Keratinocyte (primary cell): ENCODE results near the gene INPP5K. TPM values are rescaled to one million over a fixed set of nuclear protein-coding genes. Genes with fewer than 3 reads are reported as not detected.

Source experiments
- DNase-seq: peaks from one replicate; pipeline ENCODE4 v3.0.0-alpha.2; 2011; ENCODE audit warnings: low read depth, missing footprints, low spot score
- FAIRE-seq: peaks from 2 replicates; lab custom pipeline; 2011; peaks lifted over from hg19 to GRCh38; lab: Jason Lieb, UNC
- H2AFZ ChIP-seq: 2 replicates; pipeline ENCODE4 v1.6.0; 2012; ENCODE audit warnings: low read length, control low read depth, inconsistent platforms; ENCODE audit not compliant: control insufficient read depth
- H3K27ac ChIP-seq: 2 replicates; pipeline ENCODE4 v1.5.1; 2011; ENCODE audit warnings: low read length; ENCODE audit not compliant: control insufficient read depth, insufficient read depth
- H3K27me3 ChIP-seq: 3 replicates; pipeline ENCODE4 v1.6.0; 2011; ENCODE audit warnings: low read length; ENCODE audit not compliant: control insufficient read depth, insufficient read depth; ENCODE audit errors: extremely low read depth
- H3K36me3 ChIP-seq, 2 experiments: 2 replicates in 1 of 2; 3 replicates in 1 of 2; pipeline ENCODE4 v1.5.1; 2011; ENCODE audit warnings: low read length in 2 of 2, mild to moderate bottlenecking in 1 of 2; ENCODE audit not compliant: control insufficient read depth in 2 of 2, insufficient read depth in 2 of 2; ENCODE audit errors: extremely low read depth in 1 of 2
- H3K4me1 ChIP-seq: 3 replicates; pipeline ENCODE4 v1.5.1; 2011; ENCODE audit warnings: low read length; ENCODE audit not compliant: control insufficient read depth, insufficient read depth; ENCODE audit errors: extremely low read depth
- H3K4me2 ChIP-seq: 3 replicates; pipeline ENCODE4 v1.6.0; 2011; ENCODE audit warnings: low read depth, low read length; ENCODE audit not compliant: control insufficient read depth, insufficient read depth; ENCODE audit errors: extremely low read depth
- H3K4me3 ChIP-seq, 3 experiments: fragments of 200-600 bp in 1 of 3; sonication (generic) in 1 of 3; 2 replicates in 2 of 3; 3 replicates in 1 of 3; pipeline ENCODE4 v1.5.1; 2011 to 2016; ENCODE audit warnings: low read length in 3 of 3, mild to moderate bottlenecking in 3 of 3, control low read depth in 2 of 3, inconsistent platforms in 1 of 3, low read depth in 1 of 3, mixed read lengths in 1 of 3, mixed run types in 1 of 3, moderate library complexity in 1 of 3; ENCODE audit not compliant: control insufficient read depth in 2 of 3, insufficient read depth in 2 of 3; ENCODE audit errors: extremely low read depth in 1 of 3
- H3K79me2 ChIP-seq: 2 replicates; pipeline ENCODE4 v1.6.0; 2012; ENCODE audit warnings: low read length; ENCODE audit not compliant: control insufficient read depth, insufficient read depth
- H3K9ac ChIP-seq: 3 replicates; pipeline ENCODE4 v1.6.0; 2011; ENCODE audit warnings: low read length; ENCODE audit not compliant: control insufficient read depth, insufficient read depth; ENCODE audit errors: extremely low read depth
- H3K9me1 ChIP-seq: 3 replicates; pipeline ENCODE4 v1.6.0; 2011; ENCODE audit warnings: low read length; ENCODE audit not compliant: control insufficient read depth, insufficient read depth; ENCODE audit errors: extremely low read depth
- H3K9me3 ChIP-seq: 2 replicates; pipeline ENCODE4 v1.5.1; 2012; ENCODE audit warnings: low read depth, low read length; ENCODE audit not compliant: control insufficient read depth
- H4K20me1 ChIP-seq: 3 replicates; pipeline ENCODE4 v1.6.0; 2011; ENCODE audit warnings: low read length; ENCODE audit not compliant: control insufficient read depth, insufficient read depth; ENCODE audit errors: extremely low read depth
- EZH2 ChIP-seq: IDR thresholded peaks from one replicate; pipeline ENCODE4 v1.6.1; 2012; ENCODE audit warnings: inconsistent platforms, mild to moderate bottlenecking, low read length, moderate library complexity
- dilution Hi-C: fragments of 300-500 bp; cut with MboI; formaldehyde crosslinking; loops from one replicate; pipeline ENCODE4 v1.7.0; 2020; ENCODE audit warnings: low sequenced_read_pairs; ENCODE audit not compliant: extremely low pct_ligation_motif_present
- polyA plus RNA-seq, 5 experiments: library from polyadenylated mRNA; depleted of rRNA in 3 of 5; stranded (reverse) in 3 of 5; stranded (forward) in 1 of 5; unstranded in 1 of 5; fragments of >200 nt; gene quantifications; 1 replicate in 1 of 5; 2 replicates in 3 of 5; 3 replicates in 1 of 5; pipeline versions ENCODE4 v1.2.1 to v1.2.3, GENCODE V29; 2011 to 2012; ENCODE audit warnings: missing spikeins in 2 of 5, low read depth in 1 of 5, low replicate concordance in 1 of 5
- TF ChIP-seq, protein P1 (sequence below), 3 experiments: IDR thresholded peaks in 1 of 3; conservative IDR thresholded peaks in 1 of 3; optimal IDR thresholded peaks in 1 of 3; 2 replicates in 2 of 3; 3 replicates in 1 of 3; pipeline versions ENCODE3 to v1.5.1; 2011; ENCODE audit warnings: low read length in 3 of 3, mild to moderate bottlenecking in 3 of 3, moderate library complexity in 2 of 3, control low read depth in 1 of 3, inconsistent platforms in 1 of 3; ENCODE audit not compliant: insufficient read depth in 2 of 3; ENCODE audit errors: extremely low read depth in 1 of 3

INPP5K gene
- polyA plus RNA-seq, 1 donor (not counting 4 experiments of a cell fraction or from before 2014, with no cell fraction given) = 23.0 TPM

DNA sequence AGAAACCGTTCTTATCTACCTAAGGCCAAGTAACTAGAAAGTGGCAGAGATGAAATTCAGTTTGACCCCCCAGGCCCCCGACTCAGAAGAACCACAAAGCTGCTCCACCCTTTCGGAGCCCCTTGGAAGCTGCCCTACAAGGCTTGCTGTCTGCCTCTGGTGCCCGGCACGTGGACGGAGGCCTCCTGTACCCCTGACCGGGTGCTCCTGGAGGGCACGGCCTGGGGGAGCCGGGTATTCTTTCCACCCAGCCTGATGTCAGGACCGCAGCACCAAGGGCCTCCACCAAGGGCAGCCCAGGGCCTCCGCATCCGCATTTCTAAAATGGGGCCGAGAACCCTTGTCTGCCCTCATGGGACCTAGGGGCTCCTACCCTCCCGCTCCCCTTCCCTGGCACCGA, 44.9 kb downstream of the INPP5K start:
- dilution Hi-C loops = no loop called here
- Histone ChIP-seq H3K9ac (no peak overlapping the region), H3K4me1 (no peaks in the 10 kb centered on the region), H4K20me1 (no peaks in the 10 kb centered on the region), H3K27me3 (no peaks in the 10 kb centered on the region), H3K79me2 (no peaks in the 10 kb centered on the region), H3K9me3 (no peaks in the 10 kb centered on the region), H3K9me1 (no peaks in the 10 kb centered on the region), H3K4me3 (no peak overlapping the region), H3K36me3 (peaks cover 36 to 40% of the 10 kb centered on the region in 2 experiments), H3K4me2 (no peak overlapping the region), H2AFZ (no peak overlapping the region), H3K27ac (no peak overlapping the region)
- no peak for DNase-seq
- FAIRE-seq = no peak
- TF ChIP-seq, protein P1, sequence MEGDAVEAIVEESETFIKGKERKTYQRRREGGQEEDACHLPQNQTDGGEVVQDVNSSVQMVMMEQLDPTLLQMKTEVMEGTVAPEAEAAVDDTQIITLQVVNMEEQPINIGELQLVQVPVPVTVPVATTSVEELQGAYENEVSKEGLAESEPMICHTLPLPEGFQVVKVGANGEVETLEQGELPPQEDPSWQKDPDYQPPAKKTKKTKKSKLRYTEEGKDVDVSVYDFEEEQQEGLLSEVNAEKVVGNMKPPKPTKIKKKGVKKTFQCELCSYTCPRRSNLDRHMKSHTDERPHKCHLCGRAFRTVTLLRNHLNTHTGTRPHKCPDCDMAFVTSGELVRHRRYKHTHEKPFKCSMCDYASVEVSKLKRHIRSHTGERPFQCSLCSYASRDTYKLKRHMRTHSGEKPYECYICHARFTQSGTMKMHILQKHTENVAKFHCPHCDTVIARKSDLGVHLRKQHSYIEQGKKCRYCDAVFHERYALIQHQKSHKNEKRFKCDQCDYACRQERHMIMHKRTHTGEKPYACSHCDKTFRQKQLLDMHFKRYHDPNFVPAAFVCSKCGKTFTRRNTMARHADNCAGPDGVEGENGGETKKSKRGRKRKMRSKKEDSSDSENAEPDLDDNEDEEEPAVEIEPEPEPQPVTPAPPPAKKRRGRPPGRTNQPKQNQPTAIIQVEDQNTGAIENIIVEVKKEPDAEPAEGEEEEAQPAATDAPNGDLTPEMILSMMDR (optimal IDR thresholded peaks at IDR 0.05 in 1 of 3, IDR thresholded peaks at IDR 0.05 in 1 of 3, conservative IDR thresholded peaks at IDR 0.05 in 1 of 3; ENCODE audit: extremely low read depth in 1 of 3, insufficient read depth in 2 of 3, low read length in 3 of 3) = no peak
- TF ChIP-seq EZH2 = no peak

DNA sequence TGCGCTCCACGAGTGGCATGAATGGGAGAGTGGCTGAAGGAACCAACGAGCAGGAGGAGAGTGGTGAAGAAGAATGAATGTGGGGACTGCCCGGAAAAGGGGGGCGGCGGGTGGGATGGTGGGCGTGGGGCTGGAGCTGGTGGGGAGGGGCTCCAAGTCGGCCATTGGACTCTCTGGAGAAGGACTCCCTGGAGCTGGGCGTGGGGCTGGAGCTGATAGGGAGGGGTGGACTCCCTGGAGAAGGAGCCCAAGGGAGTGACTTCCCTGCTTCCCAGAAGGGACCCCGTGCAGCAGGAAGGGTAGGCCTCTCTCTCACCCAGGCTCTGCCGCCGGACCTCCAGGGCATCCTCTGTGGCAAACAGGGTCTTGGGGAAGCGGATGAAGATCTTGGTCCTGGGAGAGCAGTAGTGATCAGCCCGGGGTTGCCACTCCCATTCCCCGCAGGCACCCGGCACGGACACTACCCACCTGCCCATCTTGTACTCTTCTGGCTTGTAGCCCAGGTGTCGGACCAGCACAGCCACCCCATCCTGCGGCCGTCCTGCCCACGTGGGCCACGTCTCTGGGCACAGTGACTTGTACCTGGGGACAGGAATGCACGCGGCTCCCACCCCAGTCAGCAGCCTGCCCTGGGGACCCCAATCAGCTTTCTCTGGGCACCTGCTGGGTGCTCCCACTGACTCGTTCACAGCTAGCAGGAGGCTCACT, 45.5 kb downstream of the INPP5K start:
- Histone ChIP-seq H3K9me1 (no peaks in the 10 kb centered on the region), H3K27me3 (no peaks in the 10 kb centered on the region), H3K4me3 (no peak overlapping the region), H3K4me1 (no peaks in the 10 kb centered on the region), H4K20me1 (no peaks in the 10 kb centered on the region), H3K36me3 (peaks cover 36 to 40% of the 10 kb centered on the region in 2 experiments), H2AFZ (no peak overlapping the region), H3K9me3 (no peaks in the 10 kb centered on the region), H3K79me2 (no peaks in the 10 kb centered on the region), H3K9ac (no peak overlapping the region), H3K27ac (no peak overlapping the region), H3K4me2 (no peak overlapping the region)
- no peak for TF ChIP-seq EZH2
- TF ChIP-seq, protein P1 (optimal IDR thresholded peaks at IDR 0.05 in 1 of 3, IDR thresholded peaks at IDR 0.05 in 1 of 3, conservative IDR thresholded peaks at IDR 0.05 in 1 of 3; ENCODE audit: extremely low read depth in 1 of 3, insufficient read depth in 2 of 3, low read length in 3 of 3) = no peak
- dilution Hi-C loops = no loop called here
- FAIRE-seq (no peak), DNase-seq (no peak)
